ENCODE measurements around the gene PRELP. TPM values are rescaled to one million over a fixed set of nuclear protein-coding genes. Genes with fewer than 3 reads are reported as not detected.
"Not testable (repeated sequence)": the region's sequence is repeated elsewhere in the genome, so short reads cannot be mapped to it uniquely, and the experiment has no call there.

PRELP gene
- total and polyA plus RNA-seq, 2 donors, result 0.09 to 7.5 TPM

GRCh38 chr1:203512517-203512847, 36.9 kb downstream of the PRELP start:
- Histone ChIP-seq H3K4me3 (ENCODE audit: low read length in 2 of 2) (no peak overlapping the region), H3K27me3 (ENCODE audit: control insufficient read depth in 2 of 2, insufficient read depth in 1 of 2, low read length in 1 of 2) (no peaks in the 10 kb centered on the region), H3K27ac (ENCODE audit: low read depth in 1 of 2, low read length in 1 of 2) (peak overlapping the region in 1 of 2 donors; percentile 90), H3K4me1 (ENCODE audit: control insufficient read depth in 2 of 2, insufficient read depth in 2 of 2, low read length in 2 of 2) (peaks cover 12 to 59% of the 10 kb centered on the region in 2 donors), H3K36me3 (ENCODE audit: control insufficient read depth in 2 of 2, insufficient read depth in 2 of 2, low read length in 1 of 2) (no peaks in the 10 kb centered on the region), H3K9me3 (ENCODE audit: control insufficient read depth in 2 of 2, insufficient read depth in 1 of 2, low read length in 1 of 2) (no peaks in the 10 kb centered on the region)
- no peak for DNase-seq (ENCODE audit: low read depth in 6 of 9, low spot score in 9 of 9)
- WGBS, result 89% methylated on average over 1 of the region's 1 CpG

GRCh38 chr1:203512848-203513584, 37.4 kb downstream of the PRELP start:
- DNase-seq (ENCODE audit: low read depth in 6 of 9, low spot score in 9 of 9), result peak; percentile 27 to 84 (median 54)
- WGBS, result 54% methylated on average over 10 of the region's 10 CpGs
- H3K36me3 ChIP-seq (ENCODE audit: control insufficient read depth in 2 of 2, insufficient read depth in 2 of 2, low read length in 1 of 2), result no peaks in the 10 kb centered on the region
- peak overlapping the region; percentile 87 to 90 for H3K27ac ChIP-seq (ENCODE audit: low read depth in 1 of 2, low read length in 1 of 2)
- peaks cover 12 to 59% of the 10 kb centered on the region in 2 donors for H3K4me1 ChIP-seq (ENCODE audit: control insufficient read depth in 2 of 2, insufficient read depth in 2 of 2, low read length in 2 of 2)
- no peaks in the 10 kb centered on the region for H3K9me3 ChIP-seq (ENCODE audit: control insufficient read depth in 2 of 2, insufficient read depth in 1 of 2, low read length in 1 of 2)
- no peak overlapping the region for H3K4me3 ChIP-seq (ENCODE audit: low read length in 2 of 2)
- no peaks in the 10 kb centered on the region for H3K27me3 ChIP-seq (ENCODE audit: control insufficient read depth in 2 of 2, insufficient read depth in 1 of 2, low read length in 1 of 2)

GRCh38 chr1:203513585-203514031, 38.0 kb downstream of the PRELP start:
- no peak overlapping the region for H3K4me3 ChIP-seq (ENCODE audit: low read length in 2 of 2)
- H3K27ac ChIP-seq (ENCODE audit: low read depth in 1 of 2, low read length in 1 of 2), result peak overlapping the region; percentile 87 to 90
- H3K4me1 ChIP-seq (ENCODE audit: control insufficient read depth in 2 of 2, insufficient read depth in 2 of 2, low read length in 2 of 2), result peaks cover 12 to 54% of the 10 kb centered on the region in 2 donors
- H3K27me3 ChIP-seq (ENCODE audit: control insufficient read depth in 2 of 2, insufficient read depth in 1 of 2, low read length in 1 of 2), result no peaks in the 10 kb centered on the region
- 93% methylated on average over 9 of the region's 9 CpGs for WGBS
- no peak for DNase-seq (ENCODE audit: low read depth in 6 of 9, low spot score in 9 of 9)
- H3K36me3 ChIP-seq (ENCODE audit: control insufficient read depth in 2 of 2, insufficient read depth in 2 of 2, low read length in 1 of 2), result no peaks in the 10 kb centered on the region
- H3K9me3 ChIP-seq (ENCODE audit: control insufficient read depth in 2 of 2, insufficient read depth in 1 of 2, low read length in 1 of 2), result no peaks in the 10 kb centered on the region

GRCh38 chr1:203516184-203516583, 40.6 kb downstream of the PRELP start:
- over 99% methylated on average over 9 of the region's 9 CpGs for WGBS
- no peaks in the 10 kb centered on the region for H3K36me3 ChIP-seq (ENCODE audit: control insufficient read depth in 2 of 2, insufficient read depth in 2 of 2, low read length in 1 of 2)
- H3K27ac ChIP-seq (ENCODE audit: low read depth in 1 of 2, low read length in 1 of 2), result no peak overlapping the region
- DNase-seq (ENCODE audit: low read depth in 6 of 9, low spot score in 9 of 9), result no peak
- no peaks in the 10 kb centered on the region for H3K9me3 ChIP-seq (ENCODE audit: control insufficient read depth in 2 of 2, insufficient read depth in 1 of 2, low read length in 1 of 2)
- no peaks in the 10 kb centered on the region for H3K27me3 ChIP-seq (ENCODE audit: control insufficient read depth in 2 of 2, insufficient read depth in 1 of 2, low read length in 1 of 2)
- H3K4me3 ChIP-seq (ENCODE audit: low read length in 2 of 2), result no peak overlapping the region
- H3K4me1 ChIP-seq (ENCODE audit: control insufficient read depth in 2 of 2, insufficient read depth in 2 of 2, low read length in 2 of 2), result peaks cover 7 to 40% of the 10 kb centered on the region in 2 donors

- WGBS, result 74% methylated on average over 5 of the region's 5 CpGs
- peaks cover 7 to 33% of the 10 kb centered on the region in 2 donors for H3K4me1 ChIP-seq (ENCODE audit: control insufficient read depth in 2 of 2, insufficient read depth in 2 of 2, low read length in 2 of 2)
- no peaks in the 10 kb centered on the region for H3K9me3 ChIP-seq (ENCODE audit: control insufficient read depth in 2 of 2, insufficient read depth in 1 of 2, low read length in 1 of 2)
- no peak overlapping the region for H3K27ac ChIP-seq (ENCODE audit: low read depth in 1 of 2, low read length in 1 of 2)
- H3K36me3 ChIP-seq (ENCODE audit: control insufficient read depth in 2 of 2, insufficient read depth in 2 of 2, low read length in 1 of 2), result no peaks in the 10 kb centered on the region
- no peak overlapping the region for H3K4me3 ChIP-seq (ENCODE audit: low read length in 2 of 2)
- DNase-seq (ENCODE audit: low read depth in 6 of 9, low spot score in 9 of 9), result no peak
- no peaks in the 10 kb centered on the region for H3K27me3 ChIP-seq (ENCODE audit: control insufficient read depth in 2 of 2, insufficient read depth in 1 of 2, low read length in 1 of 2)
Observed at GRCh38 chr1:203516906-203517305, 41.3 kb downstream of the PRELP start.

- Histone ChIP-seq H3K36me3 (ENCODE audit: control insufficient read depth in 2 of 2, insufficient read depth in 2 of 2, low read length in 1 of 2) (no peaks in the 10 kb centered on the region), H3K9me3 (ENCODE audit: control insufficient read depth in 2 of 2, insufficient read depth in 1 of 2, low read length in 1 of 2) (no peaks in the 10 kb centered on the region), H3K4me1 (ENCODE audit: control insufficient read depth in 2 of 2, insufficient read depth in 2 of 2, low read length in 2 of 2) (peaks cover 7 to 27% of the 10 kb centered on the region in 2 donors), H3K4me3 (ENCODE audit: low read length in 2 of 2) (no peak overlapping the region), H3K27me3 (ENCODE audit: control insufficient read depth in 2 of 2, insufficient read depth in 1 of 2, low read length in 1 of 2) (no peaks in the 10 kb centered on the region), H3K27ac (ENCODE audit: low read depth in 1 of 2, low read length in 1 of 2) (no peak overlapping the region)
- WGBS, result 94% methylated on average over 11 of the region's 11 CpGs
- DNase-seq (ENCODE audit: low read depth in 6 of 9, low spot score in 9 of 9), result no peak
Observed at GRCh38 chr1:203517426-203518110, 42.0 kb downstream of the PRELP start.

GRCh38 chr1:203518139-203518538, 42.5 kb downstream of the PRELP start:
- WGBS, result 98% methylated on average over 4 of the region's 4 CpGs
- H3K27ac ChIP-seq (ENCODE audit: low read depth in 1 of 2, low read length in 1 of 2); DNase-seq (ENCODE audit: low read depth in 6 of 9, low spot score in 9 of 9); H3K9me3 ChIP-seq (ENCODE audit: control insufficient read depth in 2 of 2, insufficient read depth in 1 of 2, low read length in 1 of 2); H3K4me3 ChIP-seq (ENCODE audit: low read length in 2 of 2); H3K36me3 ChIP-seq (ENCODE audit: control insufficient read depth in 2 of 2, insufficient read depth in 2 of 2, low read length in 1 of 2); H3K27me3 ChIP-seq (ENCODE audit: control insufficient read depth in 2 of 2, insufficient read depth in 1 of 2, low read length in 1 of 2): not testable (repeated sequence)
- peaks cover 7 to 21% of the 10 kb centered on the region in 2 donors for H3K4me1 ChIP-seq (ENCODE audit: control insufficient read depth in 2 of 2, insufficient read depth in 2 of 2, low read length in 2 of 2)

- H3K27ac ChIP-seq (ENCODE audit: low read depth in 1 of 2, low read length in 1 of 2), result no peak overlapping the region
- peaks cover 4 to 17% of the 10 kb centered on the region in 2 donors for H3K4me1 ChIP-seq (ENCODE audit: control insufficient read depth in 2 of 2, insufficient read depth in 2 of 2, low read length in 2 of 2)
- H3K27me3 ChIP-seq (ENCODE audit: control insufficient read depth in 2 of 2, insufficient read depth in 1 of 2, low read length in 1 of 2), result no peaks in the 10 kb centered on the region
- no peaks in the 10 kb centered on the region for H3K9me3 ChIP-seq (ENCODE audit: control insufficient read depth in 2 of 2, insufficient read depth in 1 of 2, low read length in 1 of 2)
- H3K4me3 ChIP-seq (ENCODE audit: low read length in 2 of 2), result no peak overlapping the region
- no peak for DNase-seq (ENCODE audit: low read depth in 6 of 9, low spot score in 9 of 9)
- H3K36me3 ChIP-seq (ENCODE audit: control insufficient read depth in 2 of 2, insufficient read depth in 2 of 2, low read length in 1 of 2), result no peaks in the 10 kb centered on the region
- 97% methylated on average over 7 of the region's 7 CpGs for WGBS
Observed at GRCh38 chr1:203518541-203518940, 42.9 kb downstream of the PRELP start.

- H3K27me3 ChIP-seq (ENCODE audit: control insufficient read depth in 2 of 2, insufficient read depth in 1 of 2, low read length in 1 of 2), result no peaks in the 10 kb centered on the region
- WGBS, result 99% methylated on average over 10 of the region's 10 CpGs
Observed at GRCh38 chr1:203519053-203519840, 43.6 kb downstream of the PRELP start.

More at GRCh38 chr1:203519053-203519840, 43.6 kb downstream of the PRELP start:
- Histone ChIP-seq H3K4me3 (ENCODE audit: low read length in 2 of 2) (no peak overlapping the region), H3K9me3 (ENCODE audit: control insufficient read depth in 2 of 2, insufficient read depth in 1 of 2, low read length in 1 of 2) (no peaks in the 10 kb centered on the region), H3K27ac (ENCODE audit: low read depth in 1 of 2, low read length in 1 of 2) (no peak overlapping the region), H3K36me3 (ENCODE audit: control insufficient read depth in 2 of 2, insufficient read depth in 2 of 2, low read length in 1 of 2) (no peaks in the 10 kb centered on the region), H3K4me1 (ENCODE audit: control insufficient read depth in 2 of 2, insufficient read depth in 2 of 2, low read length in 2 of 2) (peaks cover 0 to 10% of the 10 kb centered on the region in 2 donors)
- DNase-seq (ENCODE audit: low read depth in 6 of 9, low spot score in 9 of 9), result no peak
